CD8-positive, alpha-beta memory T cell (primary cell): ENCODE measurements around the gene FHIP1B. TPM values are rescaled to one million over a fixed set of nuclear protein-coding genes. Genes with fewer than 3 reads are reported as not detected.

Experiments used
- CTCF ChIA-PET: fragments of 350-600 bp; sonication (Branson Sonifier 250); formaldehyde crosslinking; loops from one replicate; lab custom pipeline; 2021; ENCODE audit warnings: antibody characterized with exemption; lab: Charles Lee
- POLR2A ChIA-PET: fragments of 350-600 bp; sonication (Branson Sonifier 250); formaldehyde crosslinking; loops from one replicate; lab custom pipeline; 2021; ENCODE audit warnings: antibody characterized with exemption; lab: Charles Lee
- DNase-seq, 5 donors: peaks; one replicate each; pipeline versions ENCODE4 v3.0.0 to v3.0.0-alpha.2; 2020 to 2022; ENCODE audit warnings: mixed read lengths in 1 of 5
- H3K27ac ChIP-seq: one replicate; pipeline ENCODE4 v1.7.0; 2013; ENCODE audit warnings: low read depth, mild to moderate bottlenecking, low read length, moderate library complexity
- H3K27me3 ChIP-seq: 2 replicates; pipeline ENCODE4 v1.7.0; 2013; ENCODE audit warnings: low read length, mild to moderate bottlenecking; ENCODE audit not compliant: insufficient read depth, poor library complexity, severe bottlenecking
- H3K36me3 ChIP-seq: 2 replicates; pipeline ENCODE4 v1.7.0; 2013; ENCODE audit warnings: mild to moderate bottlenecking, low read length, moderate library complexity; ENCODE audit not compliant: insufficient read depth
- H3K4me1 ChIP-seq: 2 replicates; pipeline ENCODE4 v1.7.0; 2013; ENCODE audit warnings: mild to moderate bottlenecking, low read length, moderate library complexity; ENCODE audit not compliant: insufficient read depth
- H3K4me3 ChIP-seq: 2 replicates; pipeline ENCODE4 v1.7.0; 2013; ENCODE audit warnings: mild to moderate bottlenecking, low read length
- H3K9me3 ChIP-seq: 2 replicates; pipeline ENCODE4 v1.7.0; 2013; ENCODE audit warnings: mild to moderate bottlenecking, low read length
- H3K27ac Mint-ChIP-seq, 8 donors: one replicate each; pipeline ENCODE4 v1.8.0; 2020 to 2021; ENCODE audit warnings: mixed read lengths in 8 of 8, mild to moderate bottlenecking in 6 of 8, inconsistent platforms in 3 of 8, moderate library complexity in 3 of 8
- H3K27me3 Mint-ChIP-seq, 2 donors: one replicate each; pipeline ENCODE4 v1.8.0; 2020 to 2021; ENCODE audit warnings: mixed read lengths in 2 of 2, mild to moderate bottlenecking in 1 of 2, moderate library complexity in 1 of 2
- H3K36me3 Mint-ChIP-seq, 3 donors: one replicate each; pipeline ENCODE4 v1.8.0; 2020 to 2021; ENCODE audit warnings: mixed read lengths in 3 of 3, inconsistent platforms in 1 of 3, mild to moderate bottlenecking in 1 of 3
- H3K4me1 Mint-ChIP-seq, 3 donors: one replicate each; pipeline ENCODE4 v1.8.0; 2020 to 2021; ENCODE audit warnings: mixed read lengths in 3 of 3, inconsistent platforms in 1 of 3, mild to moderate bottlenecking in 1 of 3
- H3K4me3 Mint-ChIP-seq, 7 donors: one replicate each; pipeline ENCODE4 v1.8.0; 2020 to 2021; ENCODE audit warnings: mixed read lengths in 7 of 7, mild to moderate bottlenecking in 6 of 7, moderate library complexity in 4 of 7, inconsistent platforms in 2 of 7
- H3K9me3 Mint-ChIP-seq, 5 donors: one replicate each; pipeline ENCODE4 v1.8.0; 2020 to 2022; ENCODE audit warnings: mixed read lengths in 5 of 5, mild to moderate bottlenecking in 3 of 5, moderate library complexity in 2 of 5, inconsistent platforms in 1 of 5
- polyA plus RNA-seq: library from polyadenylated mRNA; unstranded; fragments of 300-500 nt; fragmentation: Illumina TruSeq; gene quantifications from one replicate; pipeline ENCODE4 v1.2.3, GENCODE V29; 2021
- total RNA-seq, 2 experiments: library from RNA; stranded (reverse); gene quantifications; one replicate each; pipeline ENCODE4 v1.2.3, GENCODE V29; 2021

The FHIP1B gene
- total and polyA plus RNA-seq, 3 experiments from 2014 or later: 16.4 to 20.6 (median 20.2) TPM

DNA sequence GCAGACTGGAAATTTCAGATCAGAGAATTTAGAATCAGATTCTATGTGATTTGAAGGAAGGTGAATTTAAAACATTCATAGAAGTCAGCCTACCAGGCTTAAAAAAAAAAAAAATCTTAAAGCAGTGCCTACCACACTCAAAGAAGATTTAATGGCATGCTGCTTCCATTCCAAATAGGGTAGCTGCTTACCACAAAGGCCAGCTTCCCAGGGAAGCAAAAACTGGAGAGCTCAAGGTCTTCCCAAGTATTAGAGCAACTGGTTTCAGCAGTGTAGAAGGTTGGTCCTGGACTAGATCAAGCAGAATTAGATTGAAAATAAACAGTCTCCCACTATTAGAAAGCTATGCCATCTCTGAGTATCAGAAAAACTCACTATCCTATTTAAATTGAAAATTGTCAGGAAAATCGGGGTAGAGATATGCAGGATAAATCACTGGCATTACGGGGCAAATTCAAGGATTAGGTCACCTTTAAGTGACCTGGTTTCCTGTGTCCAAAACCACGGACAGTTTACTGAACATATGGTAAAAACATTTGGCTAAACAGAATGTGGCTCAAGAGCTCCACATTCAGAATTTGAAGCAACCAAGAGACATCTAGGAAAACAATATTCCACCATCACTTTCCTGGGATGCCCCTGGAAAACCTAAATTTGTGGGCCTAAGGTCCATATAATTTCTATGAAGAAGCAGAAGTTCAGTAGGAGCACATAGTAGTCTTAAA lies 27.8 kb downstream of the FHIP1B start:
- ChIA-PET CTCF (no interaction called here), POLR2A (no interaction called here)
- DNase-seq: no peak
- H3K4me1 Mint-ChIP-seq: peaks cover 28 to 35% (median 32%) of the 10 kb centered on the region in 3 donors
- H3K36me3 Mint-ChIP-seq: peaks cover 0 to 58% (median 11%) of the 10 kb centered on the region in 3 donors
- H3K9me3 Mint-ChIP-seq: no peaks in the 10 kb centered on the region
- Histone ChIP-seq H3K4me3 (no peak overlapping the region), H3K27me3 (no peaks in the 10 kb centered on the region), H3K4me1 (peaks cover 20% of the 10 kb centered on the region), H3K36me3 (no peaks in the 10 kb centered on the region), H3K27ac (no peak overlapping the region), H3K9me3 (no peaks in the 10 kb centered on the region)
- H3K4me3 Mint-ChIP-seq: no peak overlapping the region
- H3K27ac Mint-ChIP-seq: peak overlapping the region in 3 of 8 donors; percentile 31 to 65 (median 31)
- H3K27me3 Mint-ChIP-seq: no peaks in the 10 kb centered on the region

DNA sequence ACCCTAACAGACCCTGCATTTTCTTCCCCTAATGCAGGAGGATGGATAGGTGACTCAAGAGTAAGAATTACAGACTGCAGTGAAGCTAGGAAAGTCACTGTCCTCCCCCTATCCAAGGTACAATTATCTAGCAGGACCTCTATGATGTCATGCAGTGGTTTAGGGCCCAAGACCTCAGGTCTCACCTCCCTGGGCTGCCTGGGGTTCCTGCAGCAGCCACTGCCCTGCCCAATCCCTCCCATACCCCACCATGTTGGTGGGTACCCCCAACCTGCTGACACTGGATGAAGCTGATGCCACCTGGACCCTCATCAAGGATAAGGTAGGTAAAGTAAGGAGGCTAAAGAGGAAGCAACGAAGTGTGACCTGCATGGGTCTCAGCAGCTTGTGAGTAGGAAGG lies 29.1 kb downstream of the FHIP1B start, which contains the start of gene C11orf42:
C11orf42 (plus strand) TSS at position 192 of the 400 bp plus-strand sequence; CDS start at position 251, 59 bp downstream.
- ChIA-PET POLR2A (no interaction called here), CTCF (no interaction called here)
- Mint-ChIP-seq H3K9me3 (no peaks in the 10 kb centered on the region), H3K27me3 (no peaks in the 10 kb centered on the region), H3K4me1 (peaks cover 39 to 47% (median 45%) of the 10 kb centered on the region in 3 donors), H3K36me3 (peaks cover 0 to 49% (median 9%) of the 10 kb centered on the region in 3 donors), H3K27ac (peak within 1 kb of the TSS in 5 of 8 donors; percentile 1 to 90 (median 73)), H3K4me3 (no peak within 1 kb of the TSS)
- DNase-seq: no peak
- no peaks in the 10 kb centered on the region for H3K9me3 ChIP-seq
- no peak within 1 kb of the TSS for H3K27ac ChIP-seq
- no peak within 1 kb of the TSS for H3K4me3 ChIP-seq
- H3K36me3 ChIP-seq: no peaks in the 10 kb centered on the region
- peaks cover 30% of the 10 kb centered on the region for H3K4me1 ChIP-seq
- no peaks in the 10 kb centered on the region for H3K27me3 ChIP-seq

DNA sequence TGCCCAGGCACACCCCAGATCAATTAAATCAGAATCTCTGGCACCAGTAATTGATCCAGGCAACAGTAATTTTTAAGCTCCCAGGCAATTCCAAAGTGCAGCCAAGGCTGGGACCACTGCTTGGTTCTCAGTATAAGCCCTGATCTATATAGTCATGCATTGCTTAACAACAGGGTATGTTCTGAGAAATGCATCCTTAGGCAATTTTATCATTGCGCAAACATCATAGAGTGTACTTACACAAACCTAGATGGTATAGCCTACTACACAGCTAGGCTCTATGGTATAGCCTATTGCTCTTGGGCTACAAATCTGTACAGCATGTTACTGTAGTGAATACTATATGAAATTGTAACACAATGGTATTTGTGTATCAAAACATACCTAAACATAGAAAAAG lies 29.7 kb downstream of the FHIP1B start:
- no peaks in the 10 kb centered on the region for H3K27me3 ChIP-seq
- ChIA-PET POLR2A (no interaction called here), CTCF (no interaction called here)
- Mint-ChIP-seq H3K27me3 (no peaks in the 10 kb centered on the region), H3K4me1 (peaks cover 40 to 51% (median 45%) of the 10 kb centered on the region in 3 donors), H3K9me3 (no peaks in the 10 kb centered on the region), H3K4me3 (no peak overlapping the region), H3K36me3 (peaks cover 0 to 42% (median 9%) of the 10 kb centered on the region in 3 donors), H3K27ac (peak overlapping the region in 2 of 8 donors; percentile 73 to 88)
- H3K9me3 ChIP-seq: no peaks in the 10 kb centered on the region
- no peak for DNase-seq
- H3K4me3 ChIP-seq: no peak overlapping the region
- H3K4me1 ChIP-seq: peaks cover 31% of the 10 kb centered on the region
- no peaks in the 10 kb centered on the region for H3K36me3 ChIP-seq
- no peak overlapping the region for H3K27ac ChIP-seq

DNA sequence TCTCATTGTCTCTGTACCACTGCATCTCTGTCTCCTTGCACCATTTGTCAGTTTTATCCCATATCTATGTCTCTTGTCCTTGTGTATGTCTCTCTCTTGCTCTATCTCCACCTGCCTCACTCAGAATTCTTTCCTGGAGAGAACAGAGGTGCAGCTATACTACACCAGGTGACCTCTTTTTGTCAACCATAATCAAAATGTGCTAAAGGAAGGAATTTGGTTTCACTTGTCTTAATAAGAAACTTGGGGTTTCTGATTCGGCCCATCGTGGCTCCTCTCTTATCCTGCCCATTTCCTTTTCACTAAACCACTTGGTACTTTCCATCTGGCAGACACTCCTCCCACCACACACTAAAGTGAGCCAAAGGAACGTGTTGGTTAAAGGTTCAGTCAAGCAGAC lies 31.1 kb downstream of the FHIP1B start:
- no peaks in the 10 kb centered on the region for H3K9me3 Mint-ChIP-seq
- peak overlapping the region in 6 of 7 donors; percentile 3 to 59 (median 36) for H3K4me3 Mint-ChIP-seq
- Histone ChIP-seq H3K4me3 (no peak overlapping the region), H3K9me3 (no peaks in the 10 kb centered on the region), H3K36me3 (no peaks in the 10 kb centered on the region), H3K27ac (no peak overlapping the region), H3K4me1 (peaks cover 31% of the 10 kb centered on the region), H3K27me3 (no peaks in the 10 kb centered on the region)
- H3K27me3 Mint-ChIP-seq: no peaks in the 10 kb centered on the region
- ChIA-PET CTCF (no interaction called here), POLR2A (no interaction called here)
- peak overlapping the region; percentile 27 to 96 (median 80) for H3K27ac Mint-ChIP-seq
- H3K36me3 Mint-ChIP-seq: peaks cover 0 to 31% (median 5%) of the 10 kb centered on the region in 3 donors
- peaks cover 40 to 51% (median 45%) of the 10 kb centered on the region in 3 donors for H3K4me1 Mint-ChIP-seq
- peak in 2 of 5 donors; percentile 10 to 15 for DNase-seq

DNA sequence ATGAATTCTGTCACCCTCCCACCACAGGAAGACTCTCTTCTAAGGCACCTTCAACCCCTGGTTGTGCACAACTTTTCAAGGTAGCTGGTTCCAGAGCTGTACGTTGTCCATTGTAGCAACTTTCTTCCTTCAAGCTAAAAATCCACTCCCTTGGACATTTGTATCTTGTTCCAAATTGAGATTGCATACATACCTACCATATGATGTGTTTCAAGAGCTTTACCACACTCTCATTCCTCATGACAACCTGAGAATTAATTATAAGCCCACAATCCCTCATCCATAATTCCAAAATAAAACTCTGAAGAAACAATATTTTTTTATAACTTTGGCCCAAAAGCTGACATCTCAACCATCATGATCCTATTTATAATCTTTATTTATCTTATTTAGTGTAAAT lies 32.4 kb downstream of the FHIP1B start:
- POLR2A ChIA-PET: no interaction called here
- Histone ChIP-seq H3K9me3 (no peaks in the 10 kb centered on the region), H3K4me1 (peaks cover 31% of the 10 kb centered on the region), H3K36me3 (no peaks in the 10 kb centered on the region), H3K4me3 (no peak overlapping the region), H3K27me3 (no peaks in the 10 kb centered on the region), H3K27ac (no peak overlapping the region)
- peaks cover 43 to 58% (median 53%) of the 10 kb centered on the region in 3 donors for H3K4me1 Mint-ChIP-seq
- H3K4me3 Mint-ChIP-seq: peak overlapping the region in 4 of 7 donors; percentile 10 to 30 (median 26)
- no peaks in the 10 kb centered on the region for H3K27me3 Mint-ChIP-seq
- peak overlapping the region; percentile 2 to 93 (median 46) for H3K27ac Mint-ChIP-seq
- H3K36me3 Mint-ChIP-seq: peaks cover 0 to 19% (median 3%) of the 10 kb centered on the region in 3 donors
- CTCF ChIA-PET: no interaction called here
- no peak for DNase-seq
- H3K9me3 Mint-ChIP-seq: no peaks in the 10 kb centered on the region

DNA sequence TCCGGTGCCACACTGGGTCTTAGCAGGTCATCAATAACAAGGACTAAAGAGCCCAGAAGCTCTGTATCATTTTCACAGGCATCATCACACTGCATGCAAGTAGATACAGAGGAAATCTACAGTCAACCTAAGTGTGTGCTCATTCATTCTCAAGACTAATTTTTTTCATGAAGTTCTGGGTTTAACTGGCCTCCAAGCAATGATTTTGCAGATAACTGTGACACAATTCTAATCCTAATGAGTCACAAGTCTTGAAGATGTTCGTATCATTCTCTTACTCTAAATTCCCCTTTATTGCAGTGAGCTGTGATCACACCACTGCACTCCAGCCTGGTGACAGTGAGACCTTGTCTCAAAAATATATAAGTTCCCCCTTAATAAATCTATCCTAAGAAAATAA lies 33.0 kb downstream of the FHIP1B start:
- no peaks in the 10 kb centered on the region for H3K9me3 ChIP-seq
- peaks cover 31% of the 10 kb centered on the region for H3K4me1 ChIP-seq
- CTCF ChIA-PET: no interaction called here
- no peaks in the 10 kb centered on the region for H3K27me3 Mint-ChIP-seq
- H3K4me3 ChIP-seq: no peak overlapping the region
- POLR2A ChIA-PET: no interaction called here
- H3K4me1 Mint-ChIP-seq: peaks cover 46 to 64% (median 59%) of the 10 kb centered on the region in 3 donors
- peaks cover 0 to 14% (median 0%) of the 10 kb centered on the region in 3 donors for H3K36me3 Mint-ChIP-seq
- no peaks in the 10 kb centered on the region for H3K27me3 ChIP-seq
- no peak for DNase-seq
- H3K36me3 ChIP-seq: no peaks in the 10 kb centered on the region
- peak overlapping the region; percentile 34 for H3K27ac ChIP-seq
- H3K4me3 Mint-ChIP-seq: peak overlapping the region in 5 of 7 donors; percentile 32 to 89 (median 48)
- H3K27ac Mint-ChIP-seq: peak overlapping the region in 7 of 8 donors; percentile 47 to 93 (median 79)
- H3K9me3 Mint-ChIP-seq: no peaks in the 10 kb centered on the region

DNA sequence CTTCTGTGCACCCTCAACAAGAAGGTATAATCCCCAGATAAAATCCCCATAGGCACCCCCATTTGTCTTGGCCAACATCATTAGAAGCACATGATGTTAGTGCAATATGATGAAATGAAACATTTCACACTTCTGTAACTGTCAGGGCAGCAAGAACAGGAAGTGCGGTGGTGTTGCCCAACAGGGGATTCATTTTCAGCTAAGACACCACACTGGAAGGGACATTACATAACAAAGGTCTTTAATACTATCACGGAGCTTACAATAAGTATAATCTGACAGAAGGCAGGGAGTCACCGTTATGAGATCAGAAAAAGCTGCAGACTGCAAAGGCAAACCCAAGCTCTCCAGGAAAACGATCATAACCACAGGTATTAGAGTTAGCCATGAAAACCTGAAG lies 33.5 kb downstream of the FHIP1B start:
- H3K4me1 ChIP-seq: peaks cover 31% of the 10 kb centered on the region

DNA sequence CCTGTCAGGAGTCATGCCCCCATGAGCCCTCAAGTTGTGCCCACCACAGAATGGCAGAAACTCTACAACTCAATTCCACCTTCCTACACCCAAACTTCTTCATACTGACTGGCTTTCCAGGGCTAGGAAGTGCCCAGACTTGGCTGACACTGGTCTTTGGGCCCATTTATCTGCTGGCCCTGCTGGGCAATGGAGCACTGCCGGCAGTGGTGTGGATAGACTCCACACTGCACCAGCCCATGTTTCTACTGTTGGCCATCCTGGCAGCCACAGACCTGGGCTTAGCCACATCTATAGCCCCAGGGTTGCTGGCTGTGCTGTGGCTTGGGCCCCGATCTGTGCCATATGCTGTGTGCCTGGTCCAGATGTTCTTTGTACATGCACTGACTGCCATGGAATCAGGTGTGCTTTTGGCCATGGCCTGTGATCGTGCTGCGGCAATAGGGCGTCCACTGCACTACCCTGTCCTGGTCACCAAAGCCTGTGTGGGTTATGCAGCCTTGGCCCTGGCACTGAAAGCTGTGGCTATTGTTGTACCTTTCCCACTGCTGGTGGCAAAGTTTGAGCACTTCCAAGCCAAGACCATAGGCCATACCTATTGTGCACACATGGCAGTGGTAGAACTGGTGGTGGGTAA lies 35.1 kb downstream of the FHIP1B start, which contains the start of gene OR52W1:
OR52W1 (plus strand) TSS at position 51 of the 637 bp plus-strand sequence; CDS start at position 51, 0 bp downstream.
- peaks cover 47 to 60% (median 59%) of the 10 kb centered on the region in 3 donors for H3K4me1 Mint-ChIP-seq
- ChIA-PET POLR2A (no interaction called here), CTCF (no interaction called here)
- no peaks in the 10 kb centered on the region for H3K9me3 Mint-ChIP-seq
- peak within 1 kb of the TSS in 6 of 8 donors; percentile 7 to 89 (median 42) for H3K27ac Mint-ChIP-seq
- H3K36me3 Mint-ChIP-seq: peaks cover 0 to 2% (median 0%) of the 10 kb centered on the region in 3 donors
- Histone ChIP-seq H3K27me3 (no peaks in the 10 kb centered on the region), H3K36me3 (no peaks in the 10 kb centered on the region), H3K27ac (no peak within 1 kb of the TSS), H3K4me1 (peaks cover 29% of the 10 kb centered on the region), H3K9me3 (no peaks in the 10 kb centered on the region), H3K4me3 (no peak within 1 kb of the TSS)
- H3K4me3 Mint-ChIP-seq: peak within 1 kb of the TSS in 1 of 7 donors; percentile 5
- H3K27me3 Mint-ChIP-seq: no peaks in the 10 kb centered on the region
- DNase-seq: no peak

More for the DNA sequence above, 33.5 kb downstream of the FHIP1B start:
- no peak overlapping the region for H3K4me3 ChIP-seq
- CTCF ChIA-PET: no interaction called here
- Mint-ChIP-seq H3K9me3 (no peaks in the 10 kb centered on the region), H3K36me3 (peaks cover 0 to 10% (median 0%) of the 10 kb centered on the region in 3 donors), H3K4me3 (peak overlapping the region in 6 of 7 donors; percentile 32 to 89 (median 59)), H3K27ac (peak overlapping the region; percentile 47 to 93 (median 80)), H3K4me1 (peaks cover 51 to 69% (median 64%) of the 10 kb centered on the region in 3 donors), H3K27me3 (no peaks in the 10 kb centered on the region)
- H3K27me3 ChIP-seq: no peaks in the 10 kb centered on the region
- POLR2A ChIA-PET: no interaction called here
- no peaks in the 10 kb centered on the region for H3K36me3 ChIP-seq
- H3K27ac ChIP-seq: peak overlapping the region; percentile 34
- no peaks in the 10 kb centered on the region for H3K9me3 ChIP-seq
- DNase-seq: peak in 1 of 5 donors; percentile 22
